PC-3 (cell line): ENCODE results near the gene PLA2G7. TPM values are rescaled to one million over a fixed set of nuclear protein-coding genes. Genes with fewer than 3 reads are reported as not detected.

Experiments
- total RNA-seq: library from RNA; depleted of rRNA; stranded (reverse); fragments of >200 nt; gene quantifications from 2 replicates; pipeline ENCODE4 v1.2.3, GENCODE V29; 2014; rRNA removed

Gene PLA2G7
- total RNA-seq, 1 experiment from 2014 or later: 2.9 TPM

Other genes starting within 250 kb of the PLA2G7 start
- not detected in 2 replicates for gene RCAN2, start 243.9 kb downstream of the PLA2G7 start, total RNA-seq
- gene CYP39A1, start 82.6 kb downstream of the PLA2G7 start, total RNA-seq: 0.66 and 1.2 TPM in 2 replicates
- 3.8 and 13.6 TPM in 2 replicates for gene SLC25A27, start 82.4 kb downstream of the PLA2G7 start, total RNA-seq
- 0.07 TPM in 1 of 2 replicates, not detected in the other for gene TDRD6, start 47.5 kb downstream of the PLA2G7 start, total RNA-seq
- not detected in 2 replicates for gene ANKRD66, start 11.6 kb upstream of the PLA2G7 start, total RNA-seq
- not detected in 2 replicates for gene MEP1A, start 58.0 kb upstream of the PLA2G7 start, total RNA-seq
- gene ADGRF5, start 186.6 kb upstream of the PLA2G7 start, total RNA-seq: 0.75 and 1.6 TPM in 2 replicates